HG02571 (cell line): ENCODE results near the gene POLR2E.

Source experiments
- ATAC-seq: cut with Tn5 transposase; IDR thresholded peaks from one replicate; pipeline ENCODE4 v1.9.1; 2021; ENCODE audit warnings: mild to moderate bottlenecking, moderate library complexity; ENCODE audit not compliant: unreplicated experiment

POLR2E gene

GRCh38 chr19:1066748-1067340 lies 28.3 kb downstream of the POLR2E start, which contains the start of gene ARHGAP45:
TSS of gene ARHGAP45 (plus strand) at chr19:1067167. CDS start at chr19:1067406, 239 bp downstream.
- no peak for ATAC-seq

DNA sequence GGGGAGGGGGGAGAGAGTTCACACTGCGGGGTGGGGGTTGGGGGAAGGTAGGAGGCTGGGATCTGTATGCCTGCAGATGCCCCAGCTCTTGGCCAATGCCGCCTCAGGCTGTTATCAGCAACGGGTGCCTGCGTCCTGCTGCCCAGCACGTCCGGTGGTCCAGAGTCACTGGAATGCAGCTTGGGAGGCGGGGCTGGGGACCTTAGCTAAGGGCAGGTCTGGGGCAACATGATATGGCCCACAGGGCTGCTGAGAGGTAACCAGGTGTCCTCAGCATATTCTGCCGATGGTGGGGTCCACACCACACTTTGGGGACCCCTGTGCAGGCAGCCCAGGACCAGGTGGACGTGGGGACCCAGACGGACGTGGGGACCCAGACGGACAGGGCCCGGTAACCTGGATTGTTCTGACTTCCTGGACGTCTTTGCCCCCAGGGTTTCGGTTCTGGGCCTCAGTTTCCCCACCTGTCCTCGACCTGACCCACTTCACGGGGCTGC lies 28.9 kb downstream of the POLR2E start:
- no peak for ATAC-seq

DNA sequence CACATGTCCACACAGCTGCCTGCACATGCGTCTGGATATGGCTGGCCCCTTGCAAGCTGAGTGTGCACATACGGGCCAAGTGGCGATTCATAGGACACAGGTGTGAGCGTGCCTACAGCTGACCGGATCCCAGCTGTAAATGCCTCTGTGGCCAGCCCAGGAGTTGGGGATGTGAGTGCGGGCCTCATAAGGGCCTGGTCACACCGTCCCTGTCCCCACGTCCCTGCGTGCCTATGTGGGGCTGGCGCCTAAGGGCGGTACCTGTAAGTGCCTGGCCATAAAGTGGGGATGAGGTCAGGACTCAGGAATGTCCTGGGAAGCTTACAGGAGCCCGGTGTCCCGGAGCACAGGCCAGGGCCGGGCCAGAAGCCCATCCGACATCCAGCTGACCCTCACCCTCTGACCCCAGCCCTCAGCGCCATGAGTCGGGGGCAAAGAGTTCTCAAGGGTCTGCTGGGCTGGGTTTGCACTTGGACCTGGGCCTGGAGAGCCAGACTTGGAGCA lies 29.5 kb downstream of the POLR2E start:
- no peak for ATAC-seq

DNA sequence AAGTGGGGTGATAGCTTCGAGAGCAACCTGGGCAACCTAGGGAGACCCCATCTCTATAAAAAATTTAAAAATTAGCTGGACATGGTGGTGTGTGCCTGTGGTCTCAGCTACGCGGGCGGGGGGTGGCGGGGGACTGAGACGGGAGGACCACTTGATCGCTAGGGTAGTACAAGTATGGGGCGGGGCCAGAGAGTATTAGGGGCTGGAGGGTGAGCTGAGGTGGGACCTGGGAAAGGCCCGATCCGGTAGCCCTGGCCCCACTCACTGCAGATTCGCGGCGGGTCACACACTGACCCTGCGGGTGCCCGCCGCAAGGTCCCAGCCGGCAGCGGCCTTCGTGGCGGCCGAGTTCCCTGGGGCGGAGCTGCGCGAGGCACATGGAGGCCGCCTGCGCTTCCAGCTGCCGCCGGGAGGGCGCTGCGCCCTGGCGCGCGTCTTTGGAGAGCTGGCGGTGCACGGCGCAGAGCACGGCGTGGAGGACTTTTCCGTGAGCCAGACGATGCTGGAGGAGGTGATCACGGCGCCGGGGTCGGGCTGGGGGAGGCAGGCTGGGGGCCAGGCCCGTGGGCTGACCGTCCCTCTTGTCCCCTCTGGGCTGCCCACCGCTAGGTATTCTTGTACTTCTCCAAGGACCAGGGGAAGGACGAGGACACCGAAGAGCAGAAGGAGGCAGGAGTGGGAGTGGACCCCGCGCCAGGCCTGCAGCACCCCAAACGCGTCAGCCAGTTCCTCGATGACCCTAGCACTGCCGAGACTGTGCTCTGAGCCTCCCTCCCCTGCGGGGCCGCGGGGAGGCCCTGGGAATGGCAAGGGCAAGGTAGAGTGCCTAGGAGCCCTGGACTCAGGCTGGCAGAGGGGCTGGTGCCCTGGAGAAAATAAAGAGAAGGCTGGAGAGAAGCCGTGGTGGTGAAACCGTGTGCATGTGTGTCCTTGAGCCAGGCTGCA lies 30.2 kb downstream of the POLR2E start:
- ATAC-seq = no peak

- no peak for ATAC-seq
Measured at GRCh38 chr19:1063909-1064660, 31.1 kb downstream of the POLR2E start.

- ATAC-seq = no peak
Measured at GRCh38 chr19:1063030-1063908, 31.9 kb downstream of the POLR2E start.

GRCh38 chr19:1062387-1063029 lies 32.7 kb downstream of the POLR2E start:
- no peak for ATAC-seq

DNA sequence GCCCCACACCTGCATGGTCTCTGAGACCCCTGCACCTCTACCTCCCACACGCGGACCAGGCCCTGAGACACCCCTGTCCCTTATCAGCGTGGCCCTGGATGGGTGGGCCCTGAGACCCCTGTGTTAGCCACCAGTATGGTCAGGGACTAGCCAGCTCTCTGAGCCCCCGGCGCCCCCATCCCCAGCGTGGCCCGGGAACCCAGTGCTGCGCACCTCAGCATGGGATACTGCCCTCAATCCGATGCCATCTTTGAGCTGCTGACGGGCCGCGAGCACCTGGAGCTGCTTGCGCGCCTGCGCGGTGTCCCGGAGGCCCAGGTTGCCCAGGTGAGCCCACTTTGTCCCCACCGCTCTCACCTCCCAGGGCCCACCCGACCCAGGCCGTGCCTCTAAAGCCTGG lies 33.2 kb downstream of the POLR2E start:
- no peak for ATAC-seq

GRCh38 chr19:1060689-1061088 lies 34.5 kb downstream of the POLR2E start:
- no peak for ATAC-seq

GRCh38 chr19:1058112-1058511 lies 37.1 kb downstream of the POLR2E start:
- no peak for ATAC-seq

- no peak for ATAC-seq
Measured at GRCh38 chr19:1057176-1057855, 37.9 kb downstream of the POLR2E start.

DNA sequence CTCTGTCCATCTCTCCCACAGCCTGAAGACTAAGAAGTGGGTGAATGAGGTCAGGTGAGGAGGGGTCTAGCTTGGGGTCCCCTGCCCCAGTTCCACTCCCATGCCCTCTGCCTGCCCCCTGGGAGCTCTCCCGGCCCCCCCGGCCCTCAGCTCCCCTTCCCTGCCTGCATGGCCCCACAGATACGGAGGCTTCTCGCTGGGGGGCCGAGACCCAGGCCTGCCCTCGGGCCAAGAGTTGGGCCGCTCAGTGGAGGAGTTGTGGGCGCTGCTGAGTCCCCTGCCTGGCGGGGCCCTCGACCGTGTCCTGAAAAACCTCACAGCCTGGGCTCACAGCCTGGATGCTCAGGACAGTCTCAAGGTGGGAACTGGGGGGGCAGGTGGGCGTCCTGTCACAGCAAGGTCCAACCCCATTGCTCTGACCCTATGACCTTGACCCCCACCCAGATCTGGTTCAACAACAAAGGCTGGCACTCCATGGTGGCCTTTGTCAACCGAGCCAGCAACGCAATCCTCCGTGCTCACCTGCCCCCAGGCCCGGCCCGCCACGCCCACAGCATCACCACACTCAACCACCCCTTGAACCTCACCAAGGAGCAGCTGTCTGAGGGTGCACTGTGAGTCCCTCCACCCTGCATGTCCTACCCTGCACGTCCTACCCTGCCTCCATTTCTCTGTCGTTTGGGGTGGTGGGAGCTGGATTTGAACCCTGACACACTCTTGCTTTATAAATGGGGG lies 39.1 kb downstream of the POLR2E start:
- ATAC-seq = no peak

DNA sequence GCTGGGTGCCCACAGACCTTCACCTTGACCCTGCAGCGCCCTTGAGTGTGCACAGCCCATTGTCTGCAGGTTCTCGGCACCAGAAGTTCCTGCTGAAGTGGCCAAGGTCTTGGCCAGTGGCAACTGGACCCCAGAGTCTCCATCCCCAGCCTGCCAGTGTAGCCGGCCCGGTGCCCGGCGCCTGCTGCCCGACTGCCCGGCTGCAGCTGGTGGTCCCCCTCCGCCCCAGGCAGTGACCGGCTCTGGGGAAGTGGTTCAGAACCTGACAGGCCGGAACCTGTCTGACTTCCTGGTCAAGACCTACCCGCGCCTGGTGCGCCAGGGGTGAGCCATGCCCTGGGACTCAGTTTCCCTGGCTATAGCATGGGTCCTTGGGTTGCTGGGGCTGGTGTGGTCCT lies 40.1 kb downstream of the POLR2E start:
- ATAC-seq = no peak

GRCh38 chr19:1054102-1055027 lies 40.8 kb downstream of the POLR2E start:
- ATAC-seq = no peak

GRCh38 chr19:1053176-1054101 lies 41.7 kb downstream of the POLR2E start:
- no peak for ATAC-seq

DNA sequence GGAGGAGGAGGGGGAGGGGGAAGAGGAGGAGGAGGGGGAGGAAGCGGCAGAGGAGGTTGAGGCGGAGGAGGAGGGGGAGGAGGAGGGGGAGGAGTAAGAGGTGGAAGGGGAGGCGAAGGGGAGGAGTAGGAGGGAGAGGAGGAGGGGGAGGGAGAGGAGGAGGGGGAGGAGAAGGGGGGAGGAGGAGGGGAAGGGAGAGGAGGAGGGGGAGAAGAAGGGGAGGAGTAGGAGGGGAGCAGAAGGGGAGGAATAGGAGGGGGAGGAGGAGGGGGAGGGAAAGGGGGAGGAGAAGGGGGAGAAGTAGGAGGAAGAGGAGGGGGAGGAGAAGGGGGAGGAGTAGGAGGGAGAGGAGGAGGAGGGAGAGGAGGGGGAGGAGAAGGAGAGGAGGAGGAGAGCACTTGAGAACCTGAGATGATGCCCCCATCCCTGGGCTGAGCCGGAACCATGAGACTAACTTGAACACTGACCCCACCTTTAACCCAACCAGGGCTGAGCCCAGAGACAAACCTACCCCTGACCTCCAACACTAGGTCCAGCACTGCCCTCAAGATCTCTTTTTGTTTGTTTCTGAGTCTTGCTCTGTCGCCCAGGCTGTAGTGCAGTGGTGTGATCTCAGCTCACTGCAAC lies 42.7 kb downstream of the POLR2E start:
- ATAC-seq = no peak
